Upper lobe of left lung (tissue), 6 donors: Measurements from ENCODE around the gene RBM44. TPM values are rescaled to one million over a fixed set of nuclear protein-coding genes. Genes with fewer than 3 reads are reported as not detected.
A peak's percentile ranks its signal among the peaks of the same experiment; 100 is the strongest.

Source experiments
- ATAC-seq, 2 donors: fragments of 200-7000 bp; cut with Tn5 transposase; one replicate each; pipeline ENCODE4 v1.9.1; 2022; ENCODE audit warnings: mild to moderate bottlenecking in 2 of 2, moderate library complexity in 2 of 2; ENCODE audit not compliant: low FRiP score in 2 of 2
- DNase-seq, 2 donors: peaks; one replicate each; pipeline ENCODE4 v3.0.0-alpha.2; 2019 to 2020
- H3K27ac ChIP-seq, 4 donors: fragments of 200-600 bp; sonication (generic); one replicate each; pipeline ENCODE4 v1.5.1; 2016 to 2019
- H3K27me3 ChIP-seq, 4 donors: fragments of 200-600 bp; sonication (generic); one replicate each; pipeline ENCODE4 v1.5.1; 2017 to 2019
- H3K36me3 ChIP-seq, 4 donors: fragments of 200-600 bp; sonication (generic); one replicate each; pipeline ENCODE4 v1.5.1; 2016 to 2019
- H3K4me1 ChIP-seq, 4 donors: fragments of 200-600 bp; sonication (generic); one replicate each; pipeline ENCODE4 v1.5.1; 2018 to 2019
- H3K4me3 ChIP-seq, 4 donors: fragments of 200-600 bp; sonication (generic); one replicate each; pipeline ENCODE4 v1.5.1; 2017 to 2019; ENCODE audit warnings: mild to moderate bottlenecking in 2 of 4, moderate library complexity in 1 of 4
- H3K9me3 ChIP-seq, 4 donors: fragments of 200-600 bp; sonication (generic); one replicate each; pipeline ENCODE4 v1.5.1; 2018 to 2019
- CTCF ChIP-seq, 6 experiments: fragments of 450-650 bp in 4 of 6; fragments of 200-600 bp in 2 of 6; sonication (generic) in 2 of 6; IDR thresholded peaks; one replicate each; pipeline ENCODE4 v1.5.1; 2016 to 2019; ENCODE audit warnings: antibody characterized with exemption in 6 of 6
- EP300 ChIP-seq, 4 donors: sonication (generic); formaldehyde crosslinking; IDR thresholded peaks; one replicate each; pipeline ENCODE4 v1.5.1; 2017; ENCODE audit warnings: antibody characterized with exemption in 4 of 4, control low read depth in 2 of 4
- POLR2A ChIP-seq, 4 donors: fragments of 450-650 bp; IDR thresholded peaks; one replicate each; pipeline ENCODE4 v1.5.1; 2016 to 2017; ENCODE audit warnings: antibody characterized with exemption in 4 of 4, mild to moderate bottlenecking in 2 of 4
- POLR2AphosphoS5 ChIP-seq, 2 donors: sonication (generic); formaldehyde crosslinking; IDR thresholded peaks; one replicate each; pipeline ENCODE4 v1.5.1; 2017; ENCODE audit warnings: antibody characterized with exemption in 2 of 2
- WGBS, 2 donors: methylation state at CpG; one replicate each; pipeline ENCODE4 v1.1.5; 2017 to 2018; 5-methylcytosine and 5-hydroxymethylcytosine counted together
- total RNA-seq, 6 donors: library from RNA; depleted of rRNA in 4 of 6; stranded (reverse); fragments of >200 nt in 4 of 6; gene quantifications; one replicate each; pipeline versions ENCODE4 v1.1.0 to v1.2.1, GENCODE V29; 2016 to 2021
- donor health status: DM: no; HTN: no; CAD: no; lungs with moderate emphysema.
- donor health status: DM: no; HTN: yes; CAD: no; lungs with severe emphysema.

Gene RBM44
- total RNA-seq, 6 donors from 2014 or later: 0.44 to 2.8 (median 1.5) TPM

- DNase-seq: peak in 1 of 2 donors; percentile 80
- ATAC-seq: peak; percentile 15 to 29
- Histone ChIP-seq H3K9me3 (no peaks in the 10 kb centered on the region), H3K27me3 (no peaks in the 10 kb centered on the region), H3K27ac (peak overlapping the region in 3 of 4 donors; percentile 49 to 71 (median 58)), H3K4me3 (no peak overlapping the region), H3K36me3 (no peaks in the 10 kb centered on the region), H3K4me1 (peaks cover 0 to 12% (median 4%) of the 10 kb centered on the region in 4 donors)
- TF ChIP-seq CTCF (IDR thresholded peaks at IDR 0.05) (no peak), POLR2AphosphoS5 (IDR thresholded peaks at IDR 0.05) (no peak), EP300 (IDR thresholded peaks at IDR 0.05) (no peak), POLR2A (IDR thresholded peaks at IDR 0.05) (no peak)
- WGBS, 2 donors: 80 to 92% methylated on average over 6 to 26 of the region's 26 CpGs
These were observed 87.5 kb downstream of the RBM44 start for GRCh38 chr2:237885931-237886684.

DNA sequence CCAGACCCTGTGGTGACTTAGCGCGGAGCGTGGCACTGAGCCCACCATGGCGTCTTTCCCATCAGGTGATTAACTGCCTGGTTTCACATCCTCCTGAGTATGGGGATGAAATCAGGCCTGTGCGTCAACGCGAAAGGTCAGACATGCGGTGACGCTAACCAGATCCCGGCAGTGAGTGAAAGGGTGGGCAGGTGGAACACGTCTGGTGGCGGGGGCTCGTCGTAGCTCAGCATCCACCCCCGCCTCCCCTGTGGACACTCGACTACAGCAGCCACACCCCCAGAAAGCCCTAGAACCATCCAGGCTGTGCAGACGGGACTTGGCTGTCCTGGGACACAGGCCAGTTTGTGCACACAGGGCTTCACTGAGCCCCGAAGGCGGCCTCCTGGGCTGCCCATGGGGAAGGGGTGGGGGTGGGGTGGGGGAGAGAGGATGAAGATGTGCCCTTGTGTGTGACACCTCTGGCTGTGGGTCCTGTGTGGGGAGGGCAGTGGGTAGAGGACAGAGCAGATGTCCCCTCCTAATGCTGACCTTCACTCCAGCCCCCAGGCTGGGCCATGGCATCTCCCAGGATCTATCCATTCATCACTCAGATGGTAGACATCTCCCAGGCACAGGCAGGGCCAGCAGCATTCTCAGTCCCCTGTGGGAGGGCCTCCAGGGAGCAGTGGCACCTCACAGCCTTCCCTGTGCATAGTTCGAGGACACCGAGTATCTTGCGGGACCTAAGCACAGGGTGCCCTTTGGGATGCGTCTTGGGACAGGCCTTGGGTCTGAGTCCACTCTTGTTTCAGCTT, 88.3 kb downstream of the RBM44 start:
- peaks cover 0 to 12% (median 4%) of the 10 kb centered on the region in 4 donors for H3K4me1 ChIP-seq
- TF ChIP-seq CTCF (IDR thresholded peaks at IDR 0.05) (no peak), POLR2AphosphoS5 (IDR thresholded peaks at IDR 0.05) (peak in 1 of 2 donors; percentile 60)
- DNase-seq (peak in 1 of 2 donors; percentile 54), ATAC-seq (peak; percentile 35 to 46)
- peak overlapping the region in 3 of 4 donors; percentile 49 to 71 (median 58) for H3K27ac ChIP-seq
- H3K27me3 ChIP-seq: no peaks in the 10 kb centered on the region
- WGBS, 2 donors: 85 to 92% methylated on average over 11 to 22 of the region's 23 CpGs
- H3K36me3 ChIP-seq: no peaks in the 10 kb centered on the region
- no peaks in the 10 kb centered on the region for H3K9me3 ChIP-seq
- no peak overlapping the region for H3K4me3 ChIP-seq

DNA sequence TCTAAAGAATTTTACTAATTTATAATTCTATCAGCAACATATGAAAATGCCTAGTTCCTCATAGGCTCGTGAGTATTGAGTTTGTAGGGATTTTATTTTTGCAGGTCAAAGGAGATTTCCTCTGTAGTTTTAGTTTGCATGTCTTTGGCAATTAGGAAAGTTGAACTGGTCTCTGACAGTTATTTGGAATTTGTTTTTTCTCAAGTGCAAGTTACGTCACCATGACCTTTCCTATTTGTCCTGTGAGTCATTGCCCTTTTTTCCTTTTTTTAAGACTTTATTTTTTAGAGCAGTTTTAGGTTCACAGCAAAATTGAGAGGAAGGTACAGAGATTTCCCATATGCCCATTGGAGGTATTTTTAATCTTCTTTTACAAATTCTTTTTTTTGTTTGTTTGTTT, 89.8 kb downstream of the RBM44 start:
- no peak for DNase-seq
- Histone ChIP-seq H3K27me3 (no peaks in the 10 kb centered on the region), H3K27ac (peak overlapping the region in 3 of 4 donors; percentile 48 to 65 (median 53)), H3K9me3 (no peaks in the 10 kb centered on the region), H3K4me1 (peaks cover 0 to 13% (median 6%) of the 10 kb centered on the region in 4 donors), H3K36me3 (no peaks in the 10 kb centered on the region), H3K4me3 (no peak overlapping the region)
- no peak for ATAC-seq
- TF ChIP-seq POLR2AphosphoS5 (IDR thresholded peaks at IDR 0.05) (peak in 1 of 2 donors; percentile 26), POLR2A (IDR thresholded peaks at IDR 0.05) (no peak)
- WGBS, 2 donors: 40 to 44% methylated on average over 2 of the region's 2 CpGs

DNA sequence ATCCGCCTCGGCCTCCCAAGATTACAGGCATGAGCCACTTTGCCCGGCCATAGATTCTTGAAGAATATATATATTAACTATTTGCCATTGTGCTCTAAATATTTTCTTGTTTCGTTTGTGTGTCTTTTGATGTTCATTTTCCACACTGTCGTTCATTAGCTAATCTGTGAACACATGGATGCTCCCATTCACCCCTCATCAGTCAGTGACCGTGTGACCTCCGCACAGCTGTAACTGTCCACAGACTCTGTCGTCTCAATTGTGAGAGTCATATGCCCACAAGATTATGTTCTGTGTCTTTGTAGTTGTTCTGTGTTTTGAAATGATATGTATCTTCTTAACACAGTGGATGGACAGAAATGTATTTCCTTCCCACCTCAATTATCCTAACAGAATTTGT, 90.4 kb downstream of the RBM44 start:
- Histone ChIP-seq H3K36me3 (no peaks in the 10 kb centered on the region), H3K27ac (peak overlapping the region in 3 of 4 donors; percentile 48 to 65 (median 53)), H3K4me1 (peaks cover 0 to 13% (median 6%) of the 10 kb centered on the region in 4 donors), H3K9me3 (no peaks in the 10 kb centered on the region), H3K4me3 (no peak overlapping the region), H3K27me3 (no peaks in the 10 kb centered on the region)
- WGBS, 2 donors: 72 to 90% methylated on average over 8 of the region's 8 CpGs
- DNase-seq (no peak), ATAC-seq (no peak)
- TF ChIP-seq CTCF (IDR thresholded peaks at IDR 0.05) (no peak), POLR2A (IDR thresholded peaks at IDR 0.05) (no peak), POLR2AphosphoS5 (IDR thresholded peaks at IDR 0.05) (no peak), EP300 (IDR thresholded peaks at IDR 0.05) (no peak)

DNA sequence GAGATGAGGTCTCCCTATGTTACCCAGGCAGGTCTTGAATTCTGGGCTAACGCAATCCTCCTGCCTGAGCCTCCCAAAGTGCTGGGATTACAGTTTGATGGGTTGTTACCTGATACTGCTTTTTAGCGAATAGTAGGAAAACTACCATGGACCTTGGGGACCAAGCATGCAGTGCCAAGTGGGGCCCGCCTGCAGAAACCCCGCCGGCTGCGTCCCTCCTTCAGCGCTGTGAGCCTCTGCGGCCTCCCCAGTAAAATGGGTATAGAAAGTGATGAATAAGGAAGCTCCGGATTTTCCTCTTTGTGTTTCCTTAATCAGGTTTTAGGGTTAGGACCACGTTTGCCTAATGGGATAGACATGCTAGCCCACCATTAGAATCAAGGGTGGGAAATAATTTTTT, 91.2 kb downstream of the RBM44 start:
- no peak overlapping the region for H3K27ac ChIP-seq
- no peak for DNase-seq
- no peak for TF ChIP-seq CTCF (IDR thresholded peaks at IDR 0.05)
- TF ChIP-seq POLR2A (IDR thresholded peaks at IDR 0.05): no peak
- no peak for TF ChIP-seq POLR2AphosphoS5 (IDR thresholded peaks at IDR 0.05)
- TF ChIP-seq EP300 (IDR thresholded peaks at IDR 0.05): no peak
- 96% methylated on average over 10 of the region's 10 CpGs for WGBS, 2 donors
- no peak overlapping the region for H3K4me3 ChIP-seq
- H3K36me3 ChIP-seq: no peaks in the 10 kb centered on the region
- H3K27me3 ChIP-seq: no peaks in the 10 kb centered on the region
- no peaks in the 10 kb centered on the region for H3K9me3 ChIP-seq
- ATAC-seq: no peak
- H3K4me1 ChIP-seq: peaks cover 0 to 13% (median 5%) of the 10 kb centered on the region in 4 donors
